HCT116 (cell line): ENCODE measurements around the gene TMEM169. TPM values are rescaled to one million over a fixed set of nuclear protein-coding genes. Genes with fewer than 3 reads are reported as not detected.

Experiments used
- ATAC-seq: fragments of 200-7000 bp; cut with Tn5 transposase; 2 replicates; pipeline ENCODE4 v1.9.1; 2020; ENCODE audit warnings: mild to moderate bottlenecking, moderate library complexity
- BruUV-seq: library from RNA; stranded (reverse); fragments of 400-500 nt; replicated peaks from 2 replicates; lab custom pipeline; 2021; lab: Mats Ljungman, UMichigan
- CTCF ChIA-PET: fragments of 300-600 bp; sonication (Branson Sonifier 250); formaldehyde crosslinking; loops from one replicate; lab custom pipeline; 2021; ENCODE audit warnings: antibody characterized with exemption; lab: Charles Lee
- POLR2A ChIA-PET: fragments of 300-600, 350-600 bp; sonication (Branson Sonifier 250); formaldehyde crosslinking; loops from one replicate; lab custom pipeline; 2021; ENCODE audit warnings: antibody characterized with exemption; lab: Charles Lee
- RAD21 ChIA-PET, 2 experiments: fragments of 300-600 bp; sonication (Branson Sonifier 250); formaldehyde crosslinking; loops; one replicate each; lab custom pipeline; 2023; ENCODE audit warnings: low total read pairs in 2 of 2; ENCODE audit not compliant: uncharacterized antibody in 2 of 2, unreplicated experiment in 2 of 2, low non-redundant PET in 1 of 2; lab: Charles Lee
- DNase-seq: peaks from one replicate; pipeline ENCODE4 v3.0.0-alpha.2; 2010; ENCODE audit warnings: low read depth, low spot score
- H2AFZ ChIP-seq: fragments of 200-600 bp; shearing (Covaris generic), sonication (generic); 2 replicates; pipeline ENCODE4 v1.6.1; 2017; ENCODE audit warnings: low read depth, mixed run types, mixed read lengths, antibody characterized with exemption, low read length; ENCODE audit not compliant: poor library complexity, severe bottlenecking
- H3K27ac ChIP-seq: 2 replicates; pipeline ENCODE4 v1.5.1; 2012; ENCODE audit warnings: low read depth, low read length
- H3K27me3 ChIP-seq: fragments of 200-600 bp; sonication (generic); 2 replicates; pipeline ENCODE4 v1.6.1; 2016; ENCODE audit warnings: mixed run types, low read length, mixed read lengths; ENCODE audit not compliant: insufficient read depth
- H3K36me3 ChIP-seq, 2 experiments: fragments of 200-500 bp in 1 of 2; fragments of 200-600 bp in 1 of 2; sonication (Bioruptor generic) in 1 of 2; sonication (generic) in 1 of 2; 2 replicates each; pipeline versions ENCODE4 v1.5.1 to v1.6.1; 2014 to 2016; ENCODE audit warnings: low read length in 2 of 2, inconsistent platforms in 1 of 2, mixed read lengths in 1 of 2, mixed run types in 1 of 2; ENCODE audit not compliant: insufficient read depth in 2 of 2, control insufficient read depth in 1 of 2
- H3K4me1 ChIP-seq, 2 experiments: fragments of 200-600 bp in 1 of 2; sonication (generic) in 1 of 2; 2 replicates each; pipeline versions ENCODE4 v1.5.1 to v1.6.1; 2012 to 2017; ENCODE audit warnings: low read length in 2 of 2, inconsistent platforms in 1 of 2, mild to moderate bottlenecking in 1 of 2, mixed read lengths in 1 of 2, mixed run types in 1 of 2, moderate library complexity in 1 of 2; ENCODE audit not compliant: insufficient read depth in 2 of 2, control insufficient read depth in 1 of 2
- H3K4me2 ChIP-seq: fragments of 200-600 bp; sonication (generic); 2 replicates; pipeline ENCODE4 v1.6.1; 2017; ENCODE audit warnings: mixed run types, low read length, mixed read lengths
- H3K4me3 ChIP-seq, 2 experiments: fragments of 200-600 bp in 1 of 2; sonication (generic) in 1 of 2; replicated peaks in 1 of 2; 2 replicates each; pipeline ENCODE4 v1.5.1; 2011 to 2016; ENCODE audit warnings: low read length in 2 of 2, control low read depth in 1 of 2, low read depth in 1 of 2, mild to moderate bottlenecking in 1 of 2, mixed read lengths in 1 of 2, mixed run types in 1 of 2
- H3K79me2 ChIP-seq: fragments of 200-600 bp; sonication (generic); 2 replicates; pipeline ENCODE4 v1.6.1; 2017; ENCODE audit warnings: mild to moderate bottlenecking, mixed run types, low read length, moderate library complexity, mixed read lengths; ENCODE audit not compliant: insufficient read depth
- H3K9ac ChIP-seq: fragments of 200-600 bp; sonication (generic); 2 replicates; pipeline ENCODE4 v1.6.1; 2016; ENCODE audit warnings: low read length, mixed read lengths
- H3K9me2 ChIP-seq: fragments of 200-600 bp; sonication (generic), shearing (Covaris generic); 2 replicates; pipeline ENCODE4 v1.6.1; 2017; ENCODE audit warnings: mixed run types, mild to moderate bottlenecking, moderate library complexity; ENCODE audit not compliant: insufficient read depth
- H3K9me3 ChIP-seq, 2 experiments: fragments of 200-500 bp in 1 of 2; fragments of 200-600 bp in 1 of 2; sonication (Bioruptor generic) in 1 of 2; sonication (generic) in 1 of 2; 2 replicates each; pipeline ENCODE4 v1.6.1; 2014 to 2017; ENCODE audit warnings: low read length in 2 of 2, mixed read lengths in 2 of 2, inconsistent platforms in 1 of 2, low read depth in 1 of 2, mild to moderate bottlenecking in 1 of 2, mixed run types in 1 of 2, moderate library complexity in 1 of 2; ENCODE audit not compliant: control insufficient read depth in 1 of 2, insufficient read depth in 1 of 2
- H4K20me1 ChIP-seq: fragments of 200-600 bp; sonication (generic), shearing (Covaris generic); 2 replicates; pipeline ENCODE4 v1.6.1; 2017; ENCODE audit warnings: mixed run types, mild to moderate bottlenecking, moderate library complexity; ENCODE audit not compliant: insufficient read depth
- ATF3 ChIP-seq: IDR thresholded peaks from 2 replicates; pipeline ENCODE4 v1.6.1; 2012
- CEBPB ChIP-seq: IDR thresholded peaks from 2 replicates; pipeline ENCODE4 v1.6.1; 2012; ENCODE audit warnings: low read depth
- EGR1 ChIP-seq: IDR thresholded peaks from 2 replicates; pipeline ENCODE4 v1.6.1; 2012; ENCODE audit warnings: low read depth
- EZH2 ChIP-seq: fragments of 200-600 bp; sonication (generic); IDR thresholded peaks from 2 replicates; pipeline ENCODE4 v1.6.1; 2017; ENCODE audit warnings: antibody characterized with exemption, mixed run types
- EZH2phosphoT487 ChIP-seq: fragments of 200-600 bp; IDR thresholded peaks from 2 replicates; pipeline ENCODE4 v1.6.1; 2018; ENCODE audit warnings: antibody characterized with exemption, borderline replicate concordance
- FOSL1 ChIP-seq: IDR thresholded peaks from 2 replicates; pipeline ENCODE4 v1.6.1; 2012; ENCODE audit warnings: low read depth
- JUND ChIP-seq: IDR thresholded peaks from 2 replicates; pipeline ENCODE4 v1.6.1; 2012
- POLR2AphosphoS5 ChIP-seq: IDR thresholded peaks from 2 replicates; pipeline ENCODE4 v1.6.1; 2011; ENCODE audit warnings: mild to moderate bottlenecking, low read depth, low read length, moderate library complexity
- RAD21 ChIP-seq: IDR thresholded peaks from 2 replicates; pipeline ENCODE4 v1.6.1; 2012; ENCODE audit warnings: low read depth, mild to moderate bottlenecking
- REST ChIP-seq: IDR thresholded peaks from 2 replicates; pipeline ENCODE4 v1.6.1; 2012; ENCODE audit warnings: low read depth
- SRF ChIP-seq: IDR thresholded peaks from 2 replicates; pipeline ENCODE4 v1.6.1; 2012; ENCODE audit warnings: low read depth
- TCF7L2 ChIP-seq: IDR thresholded peaks from 2 replicates; pipeline ENCODE4 v1.7.0; 2011; ENCODE audit warnings: borderline replicate concordance, inconsistent platforms; ENCODE audit not compliant: insufficient read depth, insufficient read length; ENCODE audit errors: extremely low read depth
- YY1 ChIP-seq: IDR thresholded peaks from 2 replicates; pipeline ENCODE4 v1.6.1; 2011; ENCODE audit warnings: low read length, low read depth, moderate library complexity, mild to moderate bottlenecking; ENCODE audit not compliant: insufficient replicate concordance; ENCODE audit errors: extremely low read depth
- ZFX ChIP-seq: fragments of 450-650 bp; IDR thresholded peaks from 2 replicates; pipeline ENCODE4 v1.6.1; 2017
- ZNF274 ChIP-seq: fragments of 200-500 bp; sonication (Bioruptor generic); IDR thresholded peaks from 2 replicates; pipeline ENCODE4 v1.6.1; 2014; ENCODE audit warnings: mild to moderate bottlenecking, low read depth, low read length, inconsistent platforms
- intact Hi-C: fragments of 100-400 bp; cut with micrococcal nuclease; formaldehyde crosslinking; loops from 2 replicates; pipeline ENCODE4 v1.10.0; 2022
- total RNA-seq: library from RNA; stranded (reverse); gene quantifications from one replicate; pipeline ENCODE4 v1.2.1, GENCODE V29; 2021; ENCODE audit not compliant: unreplicated experiment
- TF ChIP-seq, protein P1 (sequence below), 3 experiments: fragments of 200-600 bp in 1 of 3; sonication (generic) in 1 of 3; IDR thresholded peaks in 2 of 3; conservative IDR thresholded peaks in 1 of 3; 2 replicates each; pipeline ENCODE4 v1.5.1; 2012 to 2017; ENCODE audit warnings: low read depth in 2 of 3, low read length in 2 of 3, antibody characterized with exemption in 1 of 3, borderline replicate concordance in 1 of 3, control low read depth in 1 of 3, mild to moderate bottlenecking in 1 of 3, mixed read lengths in 1 of 3, mixed run types in 1 of 3, moderate library complexity in 1 of 3; ENCODE audit not compliant: insufficient read depth in 1 of 3
- TF ChIP-seq, protein P2 (sequence below): IDR thresholded peaks from 2 replicates; pipeline ENCODE4 v1.6.1; 2011; ENCODE audit warnings: mild to moderate bottlenecking, low read length, moderate library complexity; ENCODE audit not compliant: insufficient replicate concordance; ENCODE audit errors: extremely low read depth
- TF ChIP-seq, protein P3 (sequence below): IDR thresholded peaks from 2 replicates; pipeline ENCODE4 v1.6.1; 2012

TMEM169 gene
- total RNA-seq, 1 experiment from 2014 or later: 0.42 TPM

DNA sequence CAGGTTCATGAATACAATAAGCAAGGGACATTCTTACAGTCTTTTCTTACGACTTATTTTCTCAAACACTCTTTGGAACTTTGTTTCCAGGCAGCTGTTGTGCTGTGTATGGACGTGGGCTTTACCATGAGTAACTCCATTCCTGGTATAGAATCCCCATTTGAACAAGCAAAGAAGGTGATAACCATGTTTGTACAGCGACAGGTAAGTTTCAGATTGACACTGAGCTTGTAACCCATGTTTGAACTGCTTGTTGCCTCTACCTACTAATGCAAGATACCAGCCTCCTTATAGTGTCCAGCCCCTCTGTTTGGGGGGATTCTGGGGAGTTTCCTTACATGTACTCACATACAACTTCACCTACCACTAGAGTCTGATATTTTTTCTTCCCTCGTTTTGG lies 31.2 kb downstream of the TMEM169 start:
- H3K9me2 ChIP-seq: no peaks in the 10 kb centered on the region
- no peak overlapping the region for H2AFZ ChIP-seq
- ATAC-seq (no peak), DNase-seq (no peak)
- peaks cover 36 to 66% of the 10 kb centered on the region in 2 experiments for H3K36me3 ChIP-seq
- H4K20me1 ChIP-seq: peaks cover 24% of the 10 kb centered on the region; the same call in 1 of the 2 replicates
- no peak overlapping the region for H3K9ac ChIP-seq
- H3K9me3 ChIP-seq: no peaks in the 10 kb centered on the region
- H3K4me2 ChIP-seq: no peak overlapping the region
- no TSS peak for BruUV-seq
- peaks cover 82% of the 10 kb centered on the region for H3K79me2 ChIP-seq
- TF ChIP-seq REST (no peak), RAD21 (no peak), JUND (no peak), TCF7L2 (no peak), FOSL1 (no peak), YY1 (no peak), CEBPB (no peak), ATF3 (no peak), ZFX (no peak), EZH2 (no peak), EZH2phosphoT487 (no peak), POLR2AphosphoS5 (no peak), ZNF274 (no peak), SRF (no peak), EGR1 (no peak)
- TF ChIP-seq, protein P1, sequence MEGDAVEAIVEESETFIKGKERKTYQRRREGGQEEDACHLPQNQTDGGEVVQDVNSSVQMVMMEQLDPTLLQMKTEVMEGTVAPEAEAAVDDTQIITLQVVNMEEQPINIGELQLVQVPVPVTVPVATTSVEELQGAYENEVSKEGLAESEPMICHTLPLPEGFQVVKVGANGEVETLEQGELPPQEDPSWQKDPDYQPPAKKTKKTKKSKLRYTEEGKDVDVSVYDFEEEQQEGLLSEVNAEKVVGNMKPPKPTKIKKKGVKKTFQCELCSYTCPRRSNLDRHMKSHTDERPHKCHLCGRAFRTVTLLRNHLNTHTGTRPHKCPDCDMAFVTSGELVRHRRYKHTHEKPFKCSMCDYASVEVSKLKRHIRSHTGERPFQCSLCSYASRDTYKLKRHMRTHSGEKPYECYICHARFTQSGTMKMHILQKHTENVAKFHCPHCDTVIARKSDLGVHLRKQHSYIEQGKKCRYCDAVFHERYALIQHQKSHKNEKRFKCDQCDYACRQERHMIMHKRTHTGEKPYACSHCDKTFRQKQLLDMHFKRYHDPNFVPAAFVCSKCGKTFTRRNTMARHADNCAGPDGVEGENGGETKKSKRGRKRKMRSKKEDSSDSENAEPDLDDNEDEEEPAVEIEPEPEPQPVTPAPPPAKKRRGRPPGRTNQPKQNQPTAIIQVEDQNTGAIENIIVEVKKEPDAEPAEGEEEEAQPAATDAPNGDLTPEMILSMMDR (IDR thresholded peaks at IDR 0.05 in 2 of 3, conservative IDR thresholded peaks at IDR 0.05 in 1 of 3; ENCODE audit: borderline replicate concordance in 1 of 3, insufficient read depth in 1 of 3, low read depth in 2 of 3, low read length in 2 of 3): no peak
- TF ChIP-seq, protein P2, sequence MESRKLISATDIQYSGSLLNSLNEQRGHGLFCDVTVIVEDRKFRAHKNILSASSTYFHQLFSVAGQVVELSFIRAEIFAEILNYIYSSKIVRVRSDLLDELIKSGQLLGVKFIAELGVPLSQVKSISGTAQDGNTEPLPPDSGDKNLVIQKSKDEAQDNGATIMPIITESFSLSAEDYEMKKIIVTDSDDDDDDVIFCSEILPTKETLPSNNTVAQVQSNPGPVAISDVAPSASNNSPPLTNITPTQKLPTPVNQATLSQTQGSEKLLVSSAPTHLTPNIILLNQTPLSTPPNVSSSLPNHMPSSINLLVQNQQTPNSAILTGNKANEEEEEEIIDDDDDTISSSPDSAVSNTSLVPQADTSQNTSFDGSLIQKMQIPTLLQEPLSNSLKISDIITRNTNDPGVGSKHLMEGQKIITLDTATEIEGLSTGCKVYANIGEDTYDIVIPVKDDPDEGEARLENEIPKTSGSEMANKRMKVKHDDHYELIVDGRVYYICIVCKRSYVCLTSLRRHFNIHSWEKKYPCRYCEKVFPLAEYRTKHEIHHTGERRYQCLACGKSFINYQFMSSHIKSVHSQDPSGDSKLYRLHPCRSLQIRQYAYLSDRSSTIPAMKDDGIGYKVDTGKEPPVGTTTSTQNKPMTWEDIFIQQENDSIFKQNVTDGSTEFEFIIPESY: no peak
- TF ChIP-seq, protein P3, sequence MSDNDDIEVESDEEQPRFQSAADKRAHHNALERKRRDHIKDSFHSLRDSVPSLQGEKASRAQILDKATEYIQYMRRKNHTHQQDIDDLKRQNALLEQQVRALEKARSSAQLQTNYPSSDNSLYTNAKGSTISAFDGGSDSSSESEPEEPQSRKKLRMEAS: no peak
- TF ChIP-seq, all 23 proteins: peak for 0
- peaks cover 7 to 30% of the 10 kb centered on the region in 2 experiments; a peak in 3 of 4 replicates for H3K4me1 ChIP-seq
- ChIA-PET CTCF (interaction anchor here (1.2 kb wide), 1 partner anchor 90 kb away, joined by 3 read pairs; no protein-coding TSS in a partner anchor), POLR2A (no interaction called here), RAD21 (no interaction called here)
- H3K4me3 ChIP-seq: no peak overlapping the region
- no peak overlapping the region for H3K27ac ChIP-seq
- H3K27me3 ChIP-seq: no peaks in the 10 kb centered on the region
- intact Hi-C loops: loop anchor here (5.0 kb wide), 2 partner anchors 289 to 389 kb away; no protein-coding TSS in a partner anchor
